Germinal center (tissue), 1 donor: ENCODE data around the gene CPNE4.
"Not testable (repeated sequence)": the region's sequence is repeated elsewhere in the genome, so short reads cannot be mapped to it uniquely, and the experiment has no call there.

Experiments
- DNase-seq: peaks from one replicate; pipeline ENCODE4 v3.0.0; 2012; ENCODE audit warnings: mixed read lengths, low spot score

CPNE4 gene

DNA sequence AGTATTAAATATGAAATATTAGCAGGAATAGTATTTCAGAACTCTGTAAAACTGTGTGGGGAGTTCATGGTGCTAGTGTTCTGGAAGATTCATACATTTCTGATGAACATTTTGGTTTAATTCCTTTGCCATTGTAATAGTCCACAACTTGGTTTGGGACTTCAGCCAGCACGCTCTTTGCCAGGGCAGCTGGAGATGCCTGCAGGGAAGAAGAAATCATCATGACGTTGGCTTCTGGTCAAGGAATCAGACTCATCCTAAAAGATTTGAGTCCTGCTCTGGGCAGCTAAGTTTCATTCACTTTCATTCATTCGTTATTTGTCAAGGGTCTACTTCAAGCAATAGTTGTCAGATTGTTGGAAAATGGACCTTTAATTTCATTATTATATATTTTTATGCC lies 499.7 kb downstream of the CPNE4 start:
- no peak for DNase-seq

DNA sequence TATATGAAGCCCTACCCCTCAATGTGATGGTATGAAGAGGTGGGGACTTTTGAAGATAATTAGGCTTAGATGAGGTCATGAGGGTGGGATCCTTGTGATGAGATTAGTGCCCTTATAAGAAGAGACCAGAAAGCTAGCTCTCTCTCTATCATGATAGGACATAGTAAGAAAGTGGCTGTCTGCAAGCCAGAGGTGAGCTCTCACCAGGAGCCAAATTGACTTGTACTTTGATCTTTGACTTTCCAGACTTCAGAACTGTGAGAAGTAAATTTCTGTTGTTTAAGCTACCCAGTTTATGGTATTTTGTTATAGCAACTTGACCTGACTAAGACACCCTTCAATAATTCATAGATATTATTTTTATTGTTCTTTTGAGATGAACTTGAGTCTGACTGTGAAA lies 502.2 kb downstream of the CPNE4 start:
- DNase-seq = no peak

DNA sequence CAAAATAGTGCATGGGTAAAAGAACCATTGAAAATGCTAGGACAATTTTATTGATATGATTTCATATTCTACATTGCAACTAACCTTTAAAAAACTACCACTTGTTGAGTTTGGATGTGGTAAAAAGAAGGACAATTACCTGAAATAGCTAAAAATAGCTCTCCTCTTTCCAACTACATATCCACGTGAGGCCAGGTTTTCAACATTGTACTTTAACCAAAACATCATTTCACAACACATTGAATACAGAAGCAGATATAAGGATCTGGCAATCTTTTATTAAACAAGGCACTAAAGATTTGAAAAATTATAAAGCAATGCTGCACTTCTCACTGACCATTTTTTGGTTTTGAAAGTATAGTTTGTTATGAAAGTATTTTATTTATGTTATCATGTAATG lies 504.0 kb downstream of the CPNE4 start:
- no peak for DNase-seq

- DNase-seq = no peak
These were observed 504.4 kb downstream of the CPNE4 start for GRCh38 chr3:131530388-131530787.

- DNase-seq = no peak
These were observed 507.9 kb downstream of the CPNE4 start for GRCh38 chr3:131526801-131527347.

DNA sequence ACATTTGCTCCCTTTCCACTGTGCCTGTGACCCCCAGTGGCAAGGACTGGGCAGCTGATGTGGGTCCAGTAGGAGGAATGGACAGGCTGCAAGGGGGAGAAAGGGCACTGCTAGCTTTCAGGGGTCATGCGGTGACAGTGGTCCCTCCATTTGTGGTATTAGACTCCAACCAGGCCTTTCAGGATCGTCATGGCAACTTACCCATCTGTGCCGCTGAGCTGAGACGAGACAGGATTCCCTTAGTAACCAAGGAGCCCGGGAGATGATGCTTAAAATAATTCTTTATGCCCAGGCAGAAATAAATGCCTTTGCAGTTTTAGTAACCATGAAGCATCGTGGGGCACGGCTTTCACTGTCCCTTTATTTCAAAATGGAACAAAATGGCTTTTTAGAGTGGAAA lies 516.1 kb downstream of the CPNE4 start:
- DNase-seq = no peak

GRCh38 chr3:131505421-131505820 lies 529.4 kb downstream of the CPNE4 start:
- no peak for DNase-seq

GRCh38 chr3:131503320-131503635 lies 531.5 kb downstream of the CPNE4 start:
- no peak for DNase-seq

DNA sequence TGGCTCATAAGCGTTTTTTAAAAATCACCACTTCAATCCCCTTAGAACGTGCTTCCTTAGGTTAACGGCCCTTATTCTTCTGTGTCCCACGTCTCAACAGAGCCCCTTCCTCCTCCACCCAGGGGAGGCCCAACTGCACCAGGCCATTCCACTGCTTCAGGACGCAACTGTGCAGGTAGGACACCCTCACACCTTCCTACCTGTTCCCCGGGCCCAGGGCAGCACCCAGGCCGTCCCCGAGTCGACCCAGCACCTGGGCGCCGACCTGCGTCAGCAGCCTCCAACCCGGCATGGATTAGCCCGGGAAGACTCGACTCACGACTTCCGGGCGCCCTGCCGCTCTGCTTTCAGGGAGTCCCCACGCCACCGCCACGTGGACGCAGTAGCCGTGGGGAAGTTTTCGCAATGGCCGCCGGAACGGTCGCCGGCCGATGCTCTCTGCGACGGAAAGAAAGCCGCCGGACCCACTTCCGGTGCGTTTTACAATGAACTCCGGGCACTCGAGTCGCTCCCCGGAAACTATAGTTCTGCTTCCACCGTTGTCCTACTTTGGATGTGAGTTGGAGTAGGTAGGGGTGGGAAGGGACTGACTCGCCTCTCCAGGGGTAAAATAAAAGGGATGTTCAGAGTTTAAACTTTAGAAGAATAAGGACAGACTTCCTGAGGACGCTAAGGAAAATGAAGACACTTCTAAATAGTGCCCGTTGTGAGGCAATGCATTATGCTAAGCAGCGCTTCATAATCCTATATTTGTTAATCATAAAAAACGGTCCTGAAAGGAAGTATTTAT lies 532.1 kb downstream of the CPNE4 start, which contains the start of gene MRPL3:
Gene MRPL3 (minus strand): TSS at position 442 of the 790 bp plus-strand sequence. CDS start 150 bp downstream, at position 292.
- peak; percentile 68 for DNase-seq

DNA sequence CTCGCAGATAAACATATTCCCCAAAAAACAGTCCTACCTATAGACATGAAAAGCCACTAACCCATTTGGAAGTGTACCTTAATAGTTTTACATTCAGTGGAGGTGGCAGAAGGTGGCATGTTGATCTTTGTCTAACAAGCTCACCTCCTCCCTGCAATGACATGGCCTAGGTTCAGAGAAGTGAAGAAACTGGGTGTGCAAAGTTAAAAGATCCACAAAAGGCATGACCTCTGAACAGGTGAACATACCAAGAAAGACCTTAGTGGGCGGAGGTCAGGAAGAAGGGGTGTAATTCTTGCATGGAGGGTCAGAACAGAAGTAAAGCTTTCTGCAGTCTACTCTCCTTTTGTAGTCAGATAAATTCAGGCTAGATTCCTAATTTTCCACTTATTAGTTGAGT lies 532.9 kb downstream of the CPNE4 start:
- DNase-seq = peak; percentile 5

GRCh38 chr3:131494706-131495105 lies 540.1 kb downstream of the CPNE4 start:
- no peak for DNase-seq

DNA sequence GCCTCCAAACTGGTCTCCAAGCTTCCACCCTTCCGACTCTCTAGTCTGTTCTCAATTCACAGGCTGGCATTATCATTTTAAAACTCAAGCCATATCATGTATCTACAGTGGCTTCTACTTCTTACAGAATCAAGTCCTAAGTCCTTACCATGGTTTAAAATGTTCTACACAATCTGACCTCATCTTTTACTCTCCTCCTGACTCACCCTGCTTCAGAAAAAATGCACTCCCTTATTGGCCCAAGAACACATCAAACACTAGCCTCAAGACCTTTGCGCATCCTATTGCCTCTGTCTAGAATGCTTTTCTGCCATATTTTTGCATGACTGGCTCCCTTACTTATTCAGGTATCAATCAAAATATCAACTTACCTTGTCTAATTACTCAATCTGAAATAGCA lies 543.0 kb downstream of the CPNE4 start:
- DNase-seq = no peak

DNA sequence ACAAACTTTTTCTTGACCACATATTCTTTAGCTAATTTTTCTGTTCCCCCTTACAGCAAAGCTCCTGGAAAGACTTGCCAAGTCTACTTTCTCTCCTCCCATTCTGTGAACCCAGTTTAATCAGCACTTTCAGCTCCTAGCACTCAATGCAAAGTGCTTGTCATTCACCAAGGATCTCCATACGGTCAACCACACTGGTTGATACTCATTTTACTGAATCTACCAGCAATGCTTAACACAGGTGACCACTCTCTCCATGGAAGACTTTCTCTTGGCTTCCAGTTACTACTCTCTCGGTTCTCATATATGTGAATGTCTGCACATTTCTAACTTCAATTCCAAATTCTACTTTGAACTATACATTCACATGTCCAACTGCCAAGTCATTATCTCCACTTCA lies 543.7 kb downstream of the CPNE4 start:
- DNase-seq = no peak

GRCh38 chr3:131486545-131486944 lies 548.3 kb downstream of the CPNE4 start:
- not testable (repeated sequence) for DNase-seq

- no peak for DNase-seq
These were observed 549.7 kb downstream of the CPNE4 start for GRCh38 chr3:131485119-131485518.

DNA sequence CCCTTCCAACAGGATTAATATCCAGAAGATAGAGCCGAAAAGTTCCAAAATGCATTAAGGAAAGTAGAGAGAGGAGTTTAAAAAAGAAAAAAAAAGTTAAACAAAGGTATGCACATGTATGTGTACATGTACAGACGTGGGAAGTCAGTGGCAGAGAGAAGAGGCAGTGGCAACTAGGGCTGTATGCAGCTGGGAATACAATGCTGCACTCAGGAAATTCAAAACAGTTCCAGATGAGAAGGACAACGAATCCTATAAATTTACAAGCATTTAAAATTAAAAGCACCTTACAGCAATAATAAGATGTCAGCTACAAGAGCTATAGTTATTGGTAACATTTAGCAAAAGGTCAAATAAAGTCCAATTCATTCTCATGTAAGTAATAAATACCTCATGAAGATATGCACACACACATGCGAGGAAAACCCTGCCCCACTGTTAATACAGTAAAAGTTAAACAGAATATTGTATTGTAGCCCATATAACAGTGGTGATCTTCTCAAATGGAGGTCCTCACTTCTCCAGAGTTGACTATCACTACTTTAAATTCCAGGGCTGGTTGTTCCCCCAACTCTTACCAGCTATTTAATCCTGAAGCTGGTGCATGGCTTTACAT lies 550.2 kb downstream of the CPNE4 start:
- no peak for DNase-seq
